DND-41 (cell line): ENCODE results near the gene RNASE12.
"Not testable (repeated sequence)": the region's sequence is repeated elsewhere in the genome, so short reads cannot be mapped to it uniquely, and the experiment has no call there.

Experiments used
- ATAC-seq: fragments of 200-7000 bp; cut with Tn5 transposase; 3 replicates; pipeline ENCODE4 v1.9.1; 2021; ENCODE audit warnings: low read depth; ENCODE audit not compliant: insufficient read depth
- DNase-seq: peaks from one replicate; pipeline ENCODE4 v3.0.0-alpha.2; 2020
- H2AFZ ChIP-seq: 2 replicates; pipeline ENCODE4 v1.6.0; 2012; ENCODE audit warnings: low read depth, low read length
- H3K27ac ChIP-seq: 2 replicates; pipeline ENCODE4 v1.5.1; 2012; ENCODE audit warnings: low read length, inconsistent platforms
- H3K27me3 ChIP-seq: fragments of 200-600 bp; sonication (generic); 2 replicates; pipeline ENCODE4 v1.6.0; 2012; ENCODE audit warnings: low read length, mild to moderate bottlenecking, inconsistent platforms; ENCODE audit not compliant: insufficient read depth, poor library complexity
- H3K36me3 ChIP-seq: 2 replicates; pipeline ENCODE4 v1.5.1; 2012; ENCODE audit warnings: low read length, inconsistent platforms; ENCODE audit not compliant: insufficient read depth
- H3K4me1 ChIP-seq: 2 replicates; pipeline ENCODE4 v1.5.1; 2012; ENCODE audit warnings: mild to moderate bottlenecking, low read length; ENCODE audit not compliant: insufficient read depth
- H3K4me2 ChIP-seq: 2 replicates; pipeline ENCODE4 v1.6.0; 2012; ENCODE audit warnings: mild to moderate bottlenecking, moderate library complexity, low read length, inconsistent platforms; ENCODE audit not compliant: insufficient read depth
- H3K4me3 ChIP-seq, 2 experiments: fragments of 200-600 bp in 1 of 2; shearing (Covaris generic) in 1 of 2; 2 replicates each; pipeline ENCODE4 v1.5.1; 2012 to 2016; ENCODE audit warnings: inconsistent platforms in 2 of 2, low read length in 2 of 2, mild to moderate bottlenecking in 2 of 2, low read depth in 1 of 2, moderate library complexity in 1 of 2
- H3K79me2 ChIP-seq: 2 replicates; pipeline ENCODE4 v1.6.0; 2012; ENCODE audit warnings: low read length, inconsistent platforms; ENCODE audit not compliant: insufficient read depth
- H3K9ac ChIP-seq: 2 replicates; pipeline ENCODE4 v1.6.0; 2012; ENCODE audit warnings: low read depth, mild to moderate bottlenecking, inconsistent platforms, low read length, moderate library complexity
- H3K9me3 ChIP-seq: 2 replicates; pipeline ENCODE4 v1.5.1; 2012; ENCODE audit warnings: low read length, moderate library complexity, mild to moderate bottlenecking, inconsistent platforms; ENCODE audit not compliant: insufficient read depth, severe bottlenecking
- H4K20me1 ChIP-seq: 2 replicates; pipeline ENCODE4 v1.6.0; 2012; ENCODE audit warnings: low read length; ENCODE audit not compliant: insufficient read depth
- EZH2 ChIP-seq: IDR thresholded peaks from 3 replicates; pipeline ENCODE4 v1.6.1; 2012; ENCODE audit warnings: borderline replicate concordance, low read depth, mild to moderate bottlenecking, moderate library complexity, low read length, inconsistent platforms; ENCODE audit not compliant: severe bottlenecking
- TF ChIP-seq, protein P1 (sequence below): IDR thresholded peaks from 2 replicates; pipeline ENCODE4 v1.5.1; 2012; ENCODE audit warnings: borderline replicate concordance, low read length, moderate library complexity, mild to moderate bottlenecking; ENCODE audit not compliant: poor library complexity, severe bottlenecking; ENCODE audit errors: extremely low read depth

RNASE12 gene

GRCh38 chr14:20580242-20580641, 10.9 kb downstream of the RNASE12 start:
- no peaks in the 10 kb centered on the region for H3K79me2 ChIP-seq
- ATAC-seq: no peak
- H3K9ac ChIP-seq: no peak overlapping the region

GRCh38 chr14:20578784-20579502, 12.2 kb downstream of the RNASE12 start:
- H3K9me3 ChIP-seq: no peaks in the 10 kb centered on the region
- no peak overlapping the region for H2AFZ ChIP-seq
- H3K9ac ChIP-seq: no peak overlapping the region
- no peaks in the 10 kb centered on the region for H3K79me2 ChIP-seq
- no peaks in the 10 kb centered on the region for H4K20me1 ChIP-seq
- ATAC-seq (no peak), DNase-seq (no peak)
- H3K4me3 ChIP-seq: no peak overlapping the region
- H3K27me3 ChIP-seq: peaks cover 10% of the 10 kb centered on the region
- TF ChIP-seq EZH2: no peak
- no peak overlapping the region for H3K4me2 ChIP-seq
- no peaks in the 10 kb centered on the region for H3K4me1 ChIP-seq
- H3K36me3 ChIP-seq: no peaks in the 10 kb centered on the region
- H3K27ac ChIP-seq: no peak overlapping the region

More at GRCh38 chr14:20580242-20580641, 10.9 kb downstream of the RNASE12 start:
- Histone ChIP-seq H3K4me2 (no peak overlapping the region), H3K4me1 (no peaks in the 10 kb centered on the region), H3K9me3 (no peaks in the 10 kb centered on the region), H3K36me3 (no peaks in the 10 kb centered on the region), H2AFZ (no peak overlapping the region), H4K20me1 (no peaks in the 10 kb centered on the region), H3K4me3 (no peak overlapping the region), H3K27ac (no peak overlapping the region), H3K27me3 (peaks cover 15% of the 10 kb centered on the region)
- no peak for DNase-seq
- no peak for TF ChIP-seq EZH2
- TF ChIP-seq, protein P1, sequence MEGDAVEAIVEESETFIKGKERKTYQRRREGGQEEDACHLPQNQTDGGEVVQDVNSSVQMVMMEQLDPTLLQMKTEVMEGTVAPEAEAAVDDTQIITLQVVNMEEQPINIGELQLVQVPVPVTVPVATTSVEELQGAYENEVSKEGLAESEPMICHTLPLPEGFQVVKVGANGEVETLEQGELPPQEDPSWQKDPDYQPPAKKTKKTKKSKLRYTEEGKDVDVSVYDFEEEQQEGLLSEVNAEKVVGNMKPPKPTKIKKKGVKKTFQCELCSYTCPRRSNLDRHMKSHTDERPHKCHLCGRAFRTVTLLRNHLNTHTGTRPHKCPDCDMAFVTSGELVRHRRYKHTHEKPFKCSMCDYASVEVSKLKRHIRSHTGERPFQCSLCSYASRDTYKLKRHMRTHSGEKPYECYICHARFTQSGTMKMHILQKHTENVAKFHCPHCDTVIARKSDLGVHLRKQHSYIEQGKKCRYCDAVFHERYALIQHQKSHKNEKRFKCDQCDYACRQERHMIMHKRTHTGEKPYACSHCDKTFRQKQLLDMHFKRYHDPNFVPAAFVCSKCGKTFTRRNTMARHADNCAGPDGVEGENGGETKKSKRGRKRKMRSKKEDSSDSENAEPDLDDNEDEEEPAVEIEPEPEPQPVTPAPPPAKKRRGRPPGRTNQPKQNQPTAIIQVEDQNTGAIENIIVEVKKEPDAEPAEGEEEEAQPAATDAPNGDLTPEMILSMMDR: no peak

GRCh38 chr14:20578325-20578724, 12.9 kb downstream of the RNASE12 start:
- H3K4me3 ChIP-seq: no peak overlapping the region
- no peaks in the 10 kb centered on the region for H3K9me3 ChIP-seq
- H3K27ac ChIP-seq: no peak overlapping the region
- no peaks in the 10 kb centered on the region for H3K4me1 ChIP-seq
- H4K20me1 ChIP-seq: no peaks in the 10 kb centered on the region
- no peaks in the 10 kb centered on the region for H3K79me2 ChIP-seq
- no peak overlapping the region for H3K9ac ChIP-seq
- ATAC-seq (no peak), DNase-seq (no peak)
- no peak overlapping the region for H2AFZ ChIP-seq
- H3K36me3 ChIP-seq: no peaks in the 10 kb centered on the region
- H3K27me3 ChIP-seq: peaks cover 10% of the 10 kb centered on the region
- H3K4me2 ChIP-seq: no peak overlapping the region
- TF ChIP-seq, protein P1: no peak
- no peak for TF ChIP-seq EZH2

DNA sequence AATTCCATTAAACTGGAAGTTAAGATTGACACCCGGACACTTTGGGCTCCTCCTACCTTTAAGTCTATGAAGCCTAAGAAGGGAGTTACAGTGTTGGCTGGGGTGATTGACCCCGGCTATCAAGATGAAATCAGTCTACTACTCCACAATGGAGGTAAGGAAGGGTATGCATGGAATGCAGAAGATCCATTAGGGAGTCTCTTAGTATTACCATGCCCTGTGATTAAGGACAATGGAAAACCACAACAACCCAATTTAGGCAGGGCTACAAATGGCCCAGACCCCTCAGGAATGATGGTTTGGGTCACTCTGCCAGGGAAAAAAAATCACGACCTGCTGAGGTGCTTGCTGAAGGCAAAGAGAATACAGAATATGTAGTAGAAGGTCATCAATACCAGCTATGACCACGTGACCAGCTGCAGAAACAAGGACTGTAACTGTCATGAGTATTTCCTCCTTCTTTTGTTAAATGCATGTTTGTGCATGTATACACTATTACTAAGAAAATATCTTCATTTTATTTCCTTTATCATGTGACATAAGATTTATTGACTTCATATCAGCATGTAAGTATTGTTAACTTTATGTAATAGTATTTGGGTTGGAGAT, 18.7 kb downstream of the RNASE12 start:
- H3K36me3 ChIP-seq, DNase-seq, H3K27me3 ChIP-seq, H3K4me2 ChIP-seq, ATAC-seq, H3K79me2 ChIP-seq, H3K9ac ChIP-seq, H3K9me3 ChIP-seq, H3K4me3 ChIP-seq, H3K4me1 ChIP-seq, H4K20me1 ChIP-seq, H3K27ac ChIP-seq, H2AFZ ChIP-seq: not testable (repeated sequence)

- H3K36me3 ChIP-seq, H3K4me3 ChIP-seq, H3K27me3 ChIP-seq, H3K4me1 ChIP-seq, ATAC-seq, H3K27ac ChIP-seq, H3K9ac ChIP-seq, H3K4me2 ChIP-seq, H2AFZ ChIP-seq, H4K20me1 ChIP-seq, H3K79me2 ChIP-seq, H3K9me3 ChIP-seq, DNase-seq: not testable (repeated sequence)
Observed at GRCh38 chr14:20570720-20571119, 20.5 kb downstream of the RNASE12 start.

- not testable (repeated sequence) for DNase-seq, H3K4me2 ChIP-seq, H3K27me3 ChIP-seq, H2AFZ ChIP-seq, H3K9ac ChIP-seq, H3K79me2 ChIP-seq, H3K27ac ChIP-seq, H3K4me1 ChIP-seq, H4K20me1 ChIP-seq, H3K4me3 ChIP-seq, H3K9me3 ChIP-seq, H3K36me3 ChIP-seq, ATAC-seq
Observed at GRCh38 chr14:20569865-20570264, 21.3 kb downstream of the RNASE12 start.
